Mesothelial cell of epicardium (in vitro differentiated cells): Measurements from ENCODE around the gene CCDC63. TPM values are rescaled to one million over a fixed set of nuclear protein-coding genes. Genes with fewer than 3 reads are reported as not detected.

Experiments used
- DNase-seq, 2 experiments: peaks; one replicate each; pipeline ENCODE4 v3.0.0; 2021; ENCODE audit warnings: low spot score in 2 of 2; ENCODE audit not compliant: unreplicated experiment in 2 of 2
- H3K27ac Mint-ChIP-seq: 2 replicates; pipeline ENCODE4 v1.8.0; 2021; ENCODE audit warnings: mixed read lengths
- H3K27me3 Mint-ChIP-seq: 2 replicates; pipeline ENCODE4 v1.8.0; 2021; ENCODE audit warnings: low read depth, mixed read lengths
- H3K36me3 Mint-ChIP-seq: 2 replicates; pipeline ENCODE4 v1.8.0; 2021; ENCODE audit warnings: mixed read lengths
- H3K4me1 Mint-ChIP-seq: 2 replicates; pipeline ENCODE4 v1.8.0; 2021; ENCODE audit warnings: mixed read lengths
- H3K4me3 Mint-ChIP-seq: 2 replicates; pipeline ENCODE4 v1.8.0; 2021; ENCODE audit warnings: mild to moderate bottlenecking, moderate library complexity, mixed read lengths
- H3K9me3 Mint-ChIP-seq: 2 replicates; pipeline ENCODE4 v1.8.0; 2021; ENCODE audit warnings: mixed read lengths
- total RNA-seq: library from RNA; stranded (reverse); gene quantifications from 3 replicates; pipeline ENCODE4 v1.2.1, GENCODE V29; 2021
- TF ChIP-seq, protein P1 (sequence below): fragments of 200-600 bp; sonication (generic); IDR thresholded peaks from one replicate; pipeline ENCODE4 v1.5.0; 2021; ENCODE audit warnings: antibody characterized with exemption; ENCODE audit not compliant: unreplicated experiment

Gene CCDC63
- total RNA-seq, 1 donor from 2014 or later, result not detected

DNA sequence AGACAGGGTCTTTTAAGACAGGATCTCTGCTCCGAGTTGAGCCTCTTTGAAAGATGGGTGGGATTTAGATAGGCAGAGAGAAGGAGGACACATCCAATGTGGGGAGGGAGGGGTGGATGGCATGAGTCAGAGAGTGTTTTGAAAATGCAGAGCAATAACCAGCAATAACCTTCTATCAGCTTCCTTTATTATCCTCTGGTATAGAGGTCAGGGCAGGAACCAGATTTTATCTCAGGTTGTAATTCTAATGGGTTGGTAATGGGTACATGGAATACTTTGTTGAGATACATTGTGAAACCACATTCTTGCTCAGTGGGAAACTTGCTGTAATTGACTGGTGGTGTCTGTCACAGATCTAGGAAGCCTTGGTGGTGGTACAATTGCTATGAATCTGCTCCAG lies 37.6 kb upstream of the CCDC63 start:
- peaks cover 46% of the 10 kb centered on the region for H3K27me3 Mint-ChIP-seq
- no peaks in the 10 kb centered on the region for H3K4me1 Mint-ChIP-seq
- peaks cover 5% of the 10 kb centered on the region for H3K9me3 Mint-ChIP-seq
- H3K27ac Mint-ChIP-seq, result no peak overlapping the region
- TF ChIP-seq, protein P1, sequence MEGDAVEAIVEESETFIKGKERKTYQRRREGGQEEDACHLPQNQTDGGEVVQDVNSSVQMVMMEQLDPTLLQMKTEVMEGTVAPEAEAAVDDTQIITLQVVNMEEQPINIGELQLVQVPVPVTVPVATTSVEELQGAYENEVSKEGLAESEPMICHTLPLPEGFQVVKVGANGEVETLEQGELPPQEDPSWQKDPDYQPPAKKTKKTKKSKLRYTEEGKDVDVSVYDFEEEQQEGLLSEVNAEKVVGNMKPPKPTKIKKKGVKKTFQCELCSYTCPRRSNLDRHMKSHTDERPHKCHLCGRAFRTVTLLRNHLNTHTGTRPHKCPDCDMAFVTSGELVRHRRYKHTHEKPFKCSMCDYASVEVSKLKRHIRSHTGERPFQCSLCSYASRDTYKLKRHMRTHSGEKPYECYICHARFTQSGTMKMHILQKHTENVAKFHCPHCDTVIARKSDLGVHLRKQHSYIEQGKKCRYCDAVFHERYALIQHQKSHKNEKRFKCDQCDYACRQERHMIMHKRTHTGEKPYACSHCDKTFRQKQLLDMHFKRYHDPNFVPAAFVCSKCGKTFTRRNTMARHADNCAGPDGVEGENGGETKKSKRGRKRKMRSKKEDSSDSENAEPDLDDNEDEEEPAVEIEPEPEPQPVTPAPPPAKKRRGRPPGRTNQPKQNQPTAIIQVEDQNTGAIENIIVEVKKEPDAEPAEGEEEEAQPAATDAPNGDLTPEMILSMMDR, result no peak
- H3K36me3 Mint-ChIP-seq, result no peaks in the 10 kb centered on the region
- DNase-seq, result no peak
- no peak overlapping the region for H3K4me3 Mint-ChIP-seq

DNA sequence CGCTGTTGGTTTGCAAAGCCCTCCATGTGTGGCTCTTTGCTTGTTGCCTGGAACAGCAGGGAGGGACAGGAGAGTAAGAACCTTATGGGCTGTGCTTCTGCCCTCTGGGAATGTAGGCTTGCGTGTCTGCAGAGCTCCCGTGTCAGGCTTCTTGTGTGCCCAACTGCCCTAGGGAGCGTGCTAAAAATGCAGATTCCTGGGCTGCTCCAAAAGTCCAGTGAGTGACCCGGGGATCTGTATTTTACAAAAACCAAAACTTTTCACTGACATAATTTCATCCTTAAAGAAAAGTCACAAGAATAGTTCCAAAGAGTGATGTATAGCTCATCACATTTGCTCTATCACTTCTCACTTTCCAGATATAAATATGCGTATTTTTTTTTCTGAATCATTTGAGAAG lies 34.8 kb upstream of the CCDC63 start:
- Mint-ChIP-seq H3K27ac (no peak overlapping the region), H3K36me3 (no peaks in the 10 kb centered on the region), H3K4me1 (no peaks in the 10 kb centered on the region), H3K9me3 (no peaks in the 10 kb centered on the region), H3K4me3 (no peak overlapping the region), H3K27me3 (peaks cover 71% of the 10 kb centered on the region)
- TF ChIP-seq, protein P1, result no peak
- no peak for DNase-seq

DNA sequence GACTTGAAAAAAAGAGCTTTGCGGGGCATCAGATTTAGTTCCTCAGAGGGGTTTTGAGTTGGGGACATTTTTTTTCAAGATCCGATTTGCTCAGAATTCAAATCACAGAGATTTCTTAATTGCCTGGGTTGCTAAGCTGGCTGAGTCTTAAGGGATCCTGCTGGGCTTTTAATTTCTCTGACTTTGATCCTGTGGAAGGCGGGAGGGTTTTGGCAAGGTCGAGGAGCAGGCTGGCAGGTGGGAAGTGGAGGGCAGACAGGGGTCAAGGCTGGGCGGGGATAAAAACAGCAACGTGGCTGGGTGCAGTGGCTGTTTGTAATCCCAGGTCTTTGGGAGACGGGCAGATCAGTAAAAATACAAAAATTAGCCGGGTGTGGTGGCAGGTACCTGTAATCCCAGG lies 33.5 kb upstream of the CCDC63 start:
- Mint-ChIP-seq H3K4me1 (no peaks in the 10 kb centered on the region), H3K4me3 (no peak overlapping the region), H3K27me3 (peaks cover 73% of the 10 kb centered on the region), H3K27ac (no peak overlapping the region), H3K9me3 (no peaks in the 10 kb centered on the region), H3K36me3 (no peaks in the 10 kb centered on the region)
- DNase-seq, result no peak
- TF ChIP-seq, protein P1, result no peak

DNA sequence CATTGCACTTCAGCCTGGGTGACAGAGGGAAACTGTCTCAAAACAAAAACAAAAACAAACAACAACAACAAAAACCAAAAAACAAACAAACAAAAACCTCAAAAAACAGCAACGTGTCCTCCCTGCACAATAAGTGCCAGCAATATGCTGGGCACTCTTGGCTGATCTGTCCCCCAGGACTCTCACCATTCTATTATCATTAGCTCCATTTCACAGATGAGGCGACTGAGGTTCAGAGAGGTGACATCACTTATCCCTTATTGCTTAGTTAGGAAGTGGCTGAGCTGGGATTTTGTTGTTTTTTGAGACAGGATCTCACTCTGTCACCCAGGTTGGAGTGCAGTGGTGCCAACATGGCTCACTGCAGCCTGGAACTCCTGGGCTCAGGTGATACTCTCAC lies 33.0 kb upstream of the CCDC63 start:
- Mint-ChIP-seq H3K27me3 (peaks cover 73% of the 10 kb centered on the region), H3K9me3 (no peaks in the 10 kb centered on the region), H3K4me1 (no peaks in the 10 kb centered on the region), H3K36me3 (no peaks in the 10 kb centered on the region), H3K27ac (no peak overlapping the region), H3K4me3 (no peak overlapping the region)
- no peak for DNase-seq
- TF ChIP-seq, protein P1, result no peak

DNA sequence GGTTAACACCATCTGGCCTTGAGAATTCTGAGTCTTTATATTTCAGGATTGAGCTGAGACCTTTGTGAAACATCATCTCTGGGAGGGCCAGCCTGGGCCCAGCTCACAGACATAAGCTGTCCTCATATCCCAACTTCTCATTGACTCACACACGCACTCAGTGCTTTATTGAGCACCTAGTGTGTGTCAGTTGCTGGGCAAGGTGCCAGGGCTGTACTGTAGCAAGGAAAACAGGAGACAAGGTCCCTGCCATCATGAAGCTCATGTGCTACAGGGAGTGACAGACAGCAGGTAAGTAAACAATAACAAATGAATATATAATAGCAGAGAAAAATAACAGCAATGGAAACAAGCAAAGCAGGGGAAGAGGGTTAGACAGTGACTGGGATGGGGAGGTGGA lies 30.5 kb upstream of the CCDC63 start:
- H3K4me3 Mint-ChIP-seq, result no peak overlapping the region
- DNase-seq, result no peak
- H3K27ac Mint-ChIP-seq, result no peak overlapping the region
- no peaks in the 10 kb centered on the region for H3K4me1 Mint-ChIP-seq
- peaks cover 58% of the 10 kb centered on the region for H3K27me3 Mint-ChIP-seq
- TF ChIP-seq, protein P1, result no peak
- no peaks in the 10 kb centered on the region for H3K36me3 Mint-ChIP-seq
- no peaks in the 10 kb centered on the region for H3K9me3 Mint-ChIP-seq

DNA sequence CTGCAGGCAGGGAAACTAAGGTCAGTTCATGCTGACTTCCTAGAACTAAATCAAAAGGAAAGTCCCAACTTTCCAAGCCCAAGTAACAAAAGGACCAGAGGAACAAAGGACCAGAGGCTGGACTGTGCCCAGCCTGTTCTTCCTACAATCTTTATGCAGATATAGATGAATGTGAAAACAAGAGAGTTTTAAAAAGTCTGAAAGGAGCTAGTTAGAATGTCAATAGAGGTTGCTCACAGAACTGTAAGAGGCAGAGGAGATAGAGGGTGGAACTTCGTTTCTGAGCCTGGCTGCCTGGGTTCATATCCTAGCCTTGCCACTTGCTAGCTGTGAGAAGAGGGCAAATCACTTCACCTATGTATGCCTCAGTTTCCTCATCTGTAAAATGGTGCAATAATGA lies 30.0 kb upstream of the CCDC63 start:
- Mint-ChIP-seq H3K4me1 (no peaks in the 10 kb centered on the region), H3K27ac (no peak overlapping the region), H3K4me3 (no peak overlapping the region), H3K36me3 (no peaks in the 10 kb centered on the region), H3K9me3 (no peaks in the 10 kb centered on the region), H3K27me3 (peaks cover 53% of the 10 kb centered on the region)
- DNase-seq, result no peak
- TF ChIP-seq, protein P1, result no peak
